Esophagus squamous epithelium (tissue), 5 donors: ENCODE data around the gene MYO15A. TPM values are rescaled to one million over a fixed set of nuclear protein-coding genes. Genes with fewer than 3 reads are reported as not detected.

Source experiments
- DNase-seq: peaks from one replicate; lab custom pipeline; 2025; lab: John Stamatoyannopoulos, UW
- H3K27ac ChIP-seq, 4 donors: fragments of 200-600 bp; sonication (generic); one replicate each; pipeline ENCODE4 v1.5.1; 2016 to 2019; ENCODE audit warnings: mild to moderate bottlenecking in 1 of 4
- H3K27me3 ChIP-seq, 4 donors: fragments of 200-600 bp; sonication (generic); 1 replicate in 3 of 4; 2 replicates in 1 of 4; pipeline versions ENCODE4 v1.5.1 to v1.6.0; 2017 to 2021; ENCODE audit warnings: antibody characterized with exemption in 1 of 4
- H3K36me3 ChIP-seq, 3 donors: fragments of 200-600 bp; sonication (generic); one replicate each; pipeline ENCODE4 v1.5.1; 2016 to 2019
- H3K4me1 ChIP-seq, 3 donors: fragments of 200-600 bp; sonication (generic); one replicate each; pipeline ENCODE4 v1.5.1; 2017 to 2019
- H3K4me3 ChIP-seq, 4 donors: fragments of 200-600 bp; sonication (generic); 1 replicate in 3 of 4; 2 replicates in 1 of 4; pipeline ENCODE4 v1.5.1; 2016 to 2019; ENCODE audit warnings: mild to moderate bottlenecking in 2 of 4, moderate library complexity in 1 of 4
- H3K9me3 ChIP-seq, 3 donors: fragments of 200-600 bp; sonication (generic); one replicate each; pipeline ENCODE4 v1.5.1; 2016 to 2019
- POLR2A ChIP-seq, 4 donors: fragments of 450-650 bp; IDR thresholded peaks; one replicate each; pipeline ENCODE4 v1.6.1; 2017; ENCODE audit warnings: antibody characterized with exemption in 4 of 4, mild to moderate bottlenecking in 4 of 4, moderate library complexity in 3 of 4
- WGBS, 2 donors: methylation state at CpG; one replicate each; pipeline ENCODE4 v1.1.5; 2018; 5-methylcytosine and 5-hydroxymethylcytosine counted together
- intact Hi-C: fragments of 100-400 bp; cut with DNase I; formaldehyde crosslinking; loops from one replicate; pipeline ENCODE4 v1.15.0; 2022
- total RNA-seq, 4 donors: library from RNA; depleted of rRNA; stranded (reverse); fragments of >200 nt; gene quantifications; one replicate each; pipeline ENCODE4 v1.1.0, GENCODE V29; 2016
- TF ChIP-seq, protein P1 (sequence below), 6 experiments: fragments of 450-650 bp in 4 of 6; fragments of 200-600 bp in 2 of 6; sonication (generic) in 2 of 6; IDR thresholded peaks; one replicate each; pipeline ENCODE4 v1.5.1; 2016 to 2019; ENCODE audit warnings: antibody characterized with exemption in 6 of 6, mild to moderate bottlenecking in 4 of 6, moderate library complexity in 4 of 6
- donor health status: DM: yes; HTN: yes; CAD: no.

Gene MYO15A
- total RNA-seq, 4 donors from 2014 or later: 0.18 to 1.7 (median 0.30) TPM; not detected in 1

DNA sequence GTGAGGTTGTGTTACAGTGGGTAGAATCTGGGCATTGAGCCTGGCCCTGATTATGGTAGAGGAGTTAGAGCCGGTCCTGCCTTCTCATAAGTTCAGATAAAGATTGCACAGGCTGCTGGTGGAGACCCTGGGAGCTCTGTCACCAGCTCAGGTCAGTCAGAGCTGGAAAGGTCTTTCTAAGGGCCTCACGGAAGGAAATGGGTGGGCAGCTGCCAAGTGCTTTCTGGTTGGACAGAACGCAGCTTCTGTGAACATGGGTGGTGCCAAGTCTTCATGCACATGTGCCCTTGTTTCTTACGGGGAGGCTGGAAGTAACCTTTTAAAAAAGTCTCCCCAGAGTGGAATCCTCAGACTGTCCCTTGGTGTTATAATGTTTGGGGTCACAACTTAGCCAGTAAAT, 90.0 kb downstream of the MYO15A start:
- Histone ChIP-seq H3K27me3 (no peaks in the 10 kb centered on the region), H3K27ac (no peak overlapping the region), H3K4me3 (no peak overlapping the region), H3K36me3 (peaks cover 11 to 96% (median 21%) of the 10 kb centered on the region in 3 donors), H3K4me1 (peaks cover 0 to 73% (median 11%) of the 10 kb centered on the region in 3 donors), H3K9me3 (no peaks in the 10 kb centered on the region)
- DNase-seq: no peak
- intact Hi-C loops: no loop called here
- TF ChIP-seq POLR2A (IDR thresholded peaks at IDR 0.05): no peak
- TF ChIP-seq, protein P1, sequence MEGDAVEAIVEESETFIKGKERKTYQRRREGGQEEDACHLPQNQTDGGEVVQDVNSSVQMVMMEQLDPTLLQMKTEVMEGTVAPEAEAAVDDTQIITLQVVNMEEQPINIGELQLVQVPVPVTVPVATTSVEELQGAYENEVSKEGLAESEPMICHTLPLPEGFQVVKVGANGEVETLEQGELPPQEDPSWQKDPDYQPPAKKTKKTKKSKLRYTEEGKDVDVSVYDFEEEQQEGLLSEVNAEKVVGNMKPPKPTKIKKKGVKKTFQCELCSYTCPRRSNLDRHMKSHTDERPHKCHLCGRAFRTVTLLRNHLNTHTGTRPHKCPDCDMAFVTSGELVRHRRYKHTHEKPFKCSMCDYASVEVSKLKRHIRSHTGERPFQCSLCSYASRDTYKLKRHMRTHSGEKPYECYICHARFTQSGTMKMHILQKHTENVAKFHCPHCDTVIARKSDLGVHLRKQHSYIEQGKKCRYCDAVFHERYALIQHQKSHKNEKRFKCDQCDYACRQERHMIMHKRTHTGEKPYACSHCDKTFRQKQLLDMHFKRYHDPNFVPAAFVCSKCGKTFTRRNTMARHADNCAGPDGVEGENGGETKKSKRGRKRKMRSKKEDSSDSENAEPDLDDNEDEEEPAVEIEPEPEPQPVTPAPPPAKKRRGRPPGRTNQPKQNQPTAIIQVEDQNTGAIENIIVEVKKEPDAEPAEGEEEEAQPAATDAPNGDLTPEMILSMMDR (IDR thresholded peaks at IDR 0.05): no peak
- WGBS, 2 donors: 38 to 56% methylated on average over 2 to 3 of the region's 4 CpGs

DNA sequence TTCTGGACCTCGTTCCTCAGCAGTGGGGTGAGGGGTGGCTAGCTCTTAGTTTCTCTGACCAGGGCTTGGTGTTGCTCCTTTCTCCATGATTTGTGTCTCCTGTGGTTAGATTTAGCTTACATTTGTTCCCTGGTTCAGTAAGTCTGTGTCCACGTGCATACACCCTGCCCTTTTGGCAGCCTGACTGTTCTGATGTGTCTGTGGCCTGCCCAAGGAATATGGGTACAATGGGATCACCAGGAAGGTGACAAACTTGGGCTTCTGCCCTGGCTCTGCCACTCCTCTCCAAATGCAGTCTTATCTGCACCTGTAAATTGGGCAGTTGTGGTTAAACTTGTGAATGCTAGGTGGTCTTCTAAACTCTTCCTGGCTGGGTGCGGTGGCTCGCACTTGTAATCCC, 92.6 kb downstream of the MYO15A start:
- H3K36me3 ChIP-seq: peaks cover 11 to 98% (median 16%) of the 10 kb centered on the region in 3 donors
- intact Hi-C loops: no loop called here

DNA sequence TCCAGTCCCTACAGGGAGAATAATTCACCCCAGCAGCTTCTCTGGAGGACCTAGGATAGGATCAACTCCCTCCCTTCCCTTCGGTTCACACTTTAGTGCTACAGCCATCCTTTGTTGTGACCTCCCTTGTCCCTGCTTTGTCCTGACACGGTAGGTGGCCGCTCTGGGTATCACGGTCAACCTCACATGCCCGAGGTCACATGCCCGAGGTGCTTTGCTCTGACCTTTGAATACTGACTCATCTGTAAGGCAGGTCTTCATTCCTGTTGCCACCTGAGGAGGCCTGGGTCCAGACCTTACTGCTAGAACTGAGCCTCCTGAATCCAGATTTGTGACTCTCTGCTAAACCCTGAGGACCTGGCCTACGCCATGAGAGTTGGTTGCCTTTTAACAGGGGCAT, 94.8 kb downstream of the MYO15A start:
- no peak for DNase-seq
- Histone ChIP-seq H3K9me3 (no peaks in the 10 kb centered on the region), H3K4me3 (no peak overlapping the region), H3K4me1 (peaks cover 0 to 60% (median 2%) of the 10 kb centered on the region in 3 donors), H3K27ac (no peak overlapping the region), H3K27me3 (no peaks in the 10 kb centered on the region), H3K36me3 (peaks cover 9 to 98% (median 24%) of the 10 kb centered on the region in 3 donors)
- 81 to 88% methylated on average over 6 of the region's 7 CpGs for WGBS, 2 donors
- TF ChIP-seq, protein P1 (IDR thresholded peaks at IDR 0.05): no peak
- TF ChIP-seq POLR2A (IDR thresholded peaks at IDR 0.05): no peak
- intact Hi-C loops: no loop called here

More for the DNA sequence above, 92.6 kb downstream of the MYO15A start:
- TF ChIP-seq POLR2A (IDR thresholded peaks at IDR 0.05): no peak
- TF ChIP-seq, protein P1 (IDR thresholded peaks at IDR 0.05): no peak
- Histone ChIP-seq H3K27me3 (no peaks in the 10 kb centered on the region), H3K9me3 (no peaks in the 10 kb centered on the region), H3K4me3 (no peak overlapping the region), H3K27ac (no peak overlapping the region), H3K4me1 (peaks cover 0 to 75% (median 11%) of the 10 kb centered on the region in 3 donors)
- DNase-seq: no peak
- WGBS, 2 donors: 30 to 74% methylated on average over 1 to 4 of the region's 4 CpGs

DNA sequence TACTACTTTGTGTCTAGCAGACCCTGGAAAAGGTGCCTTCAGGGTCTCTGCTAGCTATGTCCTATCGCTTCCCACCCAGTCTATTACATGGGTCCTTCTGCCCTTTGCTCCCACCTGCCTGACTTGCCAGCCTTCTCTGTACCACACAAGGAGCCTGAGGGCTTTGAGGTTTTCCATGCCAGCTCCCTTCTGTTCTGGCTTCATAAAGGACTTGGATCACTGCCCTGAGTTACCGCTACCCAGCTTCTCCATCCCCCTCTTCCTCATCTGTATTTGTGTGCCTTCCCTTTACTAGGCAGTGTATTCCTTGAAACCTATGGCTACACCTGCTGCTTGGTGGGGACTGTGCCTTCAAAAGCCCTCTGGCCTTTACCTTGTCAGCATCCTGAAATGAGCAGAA, 97.3 kb downstream of the MYO15A start:
- WGBS, 2 donors: 59 to 61% methylated on average over 2 of the region's 2 CpGs
- Histone ChIP-seq H3K4me3 (no peak overlapping the region), H3K27me3 (no peaks in the 10 kb centered on the region), H3K4me1 (peaks cover 0 to 34% (median 0%) of the 10 kb centered on the region in 3 donors), H3K9me3 (no peaks in the 10 kb centered on the region), H3K27ac (no peak overlapping the region), H3K36me3 (peaks cover 16 to 98% (median 39%) of the 10 kb centered on the region in 3 donors)
- intact Hi-C loops: no loop called here
- no peak for DNase-seq
- TF ChIP-seq, protein P1 (IDR thresholded peaks at IDR 0.05): no peak
- TF ChIP-seq POLR2A (IDR thresholded peaks at IDR 0.05): no peak

DNA sequence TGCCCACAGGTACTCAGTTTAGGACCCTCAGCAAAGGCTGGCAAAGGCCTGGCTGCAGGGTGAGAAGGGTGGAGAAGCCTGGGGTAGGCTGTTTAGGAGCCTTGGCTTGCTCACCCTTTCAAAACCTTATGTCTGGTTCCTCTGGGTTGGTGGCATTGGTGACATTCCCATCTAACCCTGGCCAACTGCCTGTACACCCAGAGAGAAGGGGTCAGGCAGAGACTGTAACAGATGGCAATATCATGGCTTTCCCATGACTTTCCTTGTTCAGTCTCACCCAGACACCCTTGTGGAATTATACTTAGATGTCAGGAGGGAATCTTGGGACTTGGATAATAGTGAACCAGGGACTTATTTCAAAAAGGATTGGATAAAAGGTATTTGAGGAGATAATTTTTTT, 98.4 kb downstream of the MYO15A start:
- Histone ChIP-seq H3K9me3 (no peaks in the 10 kb centered on the region), H3K27me3 (no peaks in the 10 kb centered on the region), H3K36me3 (peaks cover 16 to 100% (median 39%) of the 10 kb centered on the region in 3 donors), H3K27ac (no peak overlapping the region), H3K4me3 (no peak overlapping the region), H3K4me1 (peaks cover 0 to 28% (median 0%) of the 10 kb centered on the region in 3 donors)
- intact Hi-C loops: no loop called here
- DNase-seq: no peak
- no peak for TF ChIP-seq POLR2A (IDR thresholded peaks at IDR 0.05)
- TF ChIP-seq, protein P1 (IDR thresholded peaks at IDR 0.05): no peak
